Neuronal stem cell (in vitro differentiated cells): Measurements from ENCODE around the gene RMC1.

ENCODE experiments used
- DNase-seq: peaks from one replicate; pipeline ENCODE4 v3.0.0-alpha.2; 2013; ENCODE audit warnings: low spot score
- H2AFZ ChIP-seq: one replicate; pipeline ENCODE4 v1.6.1; 2013; ENCODE audit warnings: mild to moderate bottlenecking, low read length, inconsistent platforms
- H2AK5ac ChIP-seq: 2 replicates; pipeline ENCODE4 v1.6.1; 2013; ENCODE audit warnings: low read depth, mild to moderate bottlenecking, inconsistent platforms, low read length, moderate library complexity, mixed read lengths
- H2BK120ac ChIP-seq: 2 replicates; pipeline ENCODE4 v1.6.1; 2013; ENCODE audit warnings: low read depth, mild to moderate bottlenecking, inconsistent platforms, low read length, moderate library complexity, mixed read lengths
- H2BK12ac ChIP-seq: one replicate; pipeline ENCODE4 v1.6.1; 2013; ENCODE audit warnings: low read length, inconsistent platforms
- H2BK15ac ChIP-seq: 2 replicates; pipeline ENCODE4 v1.6.1; 2013; ENCODE audit warnings: mild to moderate bottlenecking, low read length, inconsistent platforms, mixed read lengths
- H2BK5ac ChIP-seq: one replicate; pipeline ENCODE4 v1.6.1; 2013; ENCODE audit warnings: inconsistent platforms, mild to moderate bottlenecking, low read length, moderate library complexity
- H3K14ac ChIP-seq: one replicate; pipeline ENCODE4 v1.6.1; 2013; ENCODE audit warnings: low read length, inconsistent platforms
- H3K18ac ChIP-seq: 2 replicates; pipeline ENCODE4 v1.6.1; 2013; ENCODE audit warnings: low read length, inconsistent platforms
- H3K23ac ChIP-seq: 2 replicates; pipeline ENCODE4 v1.6.1; 2013; ENCODE audit warnings: low read depth, mild to moderate bottlenecking, mixed read lengths, low read length, inconsistent platforms; ENCODE audit not compliant: poor library complexity
- H3K27ac ChIP-seq: replicated peaks from 3 replicates; pipeline ENCODE4 v1.5.1; 2013; ENCODE audit warnings: low read length, inconsistent platforms
- H3K27me3 ChIP-seq, 3 experiments: 2 replicates each; pipeline ENCODE4 v1.6.1; 2013; ENCODE audit warnings: low read length in 3 of 3, mild to moderate bottlenecking in 2 of 3, inconsistent platforms in 1 of 3, low read depth in 1 of 3, mixed read lengths in 1 of 3, moderate library complexity in 1 of 3; ENCODE audit not compliant: control insufficient read depth in 3 of 3, insufficient read depth in 3 of 3
- H3K36me3 ChIP-seq, 2 donors: replicated peaks in 1 of 2; 2 replicates each; pipeline ENCODE4 v1.6.1; 2013; ENCODE audit warnings: low read length in 2 of 2; ENCODE audit not compliant: control insufficient read depth in 2 of 2, insufficient read depth in 2 of 2
- H3K4ac ChIP-seq: 2 replicates; pipeline ENCODE4 v1.6.1; 2013; ENCODE audit warnings: inconsistent platforms, mild to moderate bottlenecking, low read length, moderate library complexity
- H3K4me1 ChIP-seq, 2 donors: 1 replicate in 1 of 2; 2 replicates in 1 of 2; pipeline ENCODE4 v1.6.1; 2013; ENCODE audit warnings: low read length in 2 of 2, low read depth in 1 of 2; ENCODE audit not compliant: control insufficient read depth in 2 of 2, insufficient read depth in 1 of 2
- H3K4me2 ChIP-seq: one replicate; pipeline ENCODE4 v1.6.1; 2013; ENCODE audit warnings: mild to moderate bottlenecking, low read length, inconsistent platforms; ENCODE audit not compliant: insufficient read depth, poor library complexity, severe bottlenecking
- H3K4me3 ChIP-seq, 2 donors: 2 replicates each; pipeline ENCODE4 v1.5.1; 2013; ENCODE audit warnings: low read length in 2 of 2, mild to moderate bottlenecking in 2 of 2, inconsistent platforms in 1 of 2, moderate library complexity in 1 of 2
- H3K79me1 ChIP-seq: one replicate; pipeline ENCODE4 v1.6.1; 2013; ENCODE audit warnings: low read depth, mild to moderate bottlenecking, inconsistent platforms, low read length, moderate library complexity
- H3K9ac ChIP-seq: one replicate; pipeline ENCODE4 v1.6.1; 2013; ENCODE audit warnings: mild to moderate bottlenecking, low read depth, low read length, inconsistent platforms; ENCODE audit not compliant: poor library complexity
- H3K9me3 ChIP-seq, 2 donors: replicated peaks in 1 of 2; 2 replicates each; pipeline versions ENCODE3 to v1.6.1; 2013; ENCODE audit warnings: low read length in 2 of 2, mild to moderate bottlenecking in 2 of 2, inconsistent platforms in 1 of 2, low read depth in 1 of 2, mixed read lengths in 1 of 2, moderate library complexity in 1 of 2; ENCODE audit not compliant: control insufficient read depth in 2 of 2, insufficient read depth in 1 of 2
- H4K8ac ChIP-seq: one replicate; pipeline ENCODE4 v1.6.1; 2013; ENCODE audit warnings: low read depth, mild to moderate bottlenecking, inconsistent platforms, low read length, moderate library complexity
- H4K91ac ChIP-seq: one replicate; pipeline ENCODE4 v1.6.1; 2013; ENCODE audit warnings: low read length, low read depth, mild to moderate bottlenecking, inconsistent platforms; ENCODE audit not compliant: poor library complexity
- whole genome bisulfite sequencing, 2 donors: extraction: QIAGEN DNeasy Blood & Tissue Kit; methylation state at CpG; one replicate each; pipeline ENCODE4 v1.1.7; 2013; ENCODE audit warnings: missing lambda C conversion rate in 2 of 2, mixed read lengths in 1 of 2; ENCODE audit not compliant: insufficient read length in 2 of 2, insufficient replicate concordance in 1 of 2; ENCODE audit errors: extremely low coverage in 2 of 2; 5-methylcytosine and 5-hydroxymethylcytosine counted together

Gene RMC1

DNA sequence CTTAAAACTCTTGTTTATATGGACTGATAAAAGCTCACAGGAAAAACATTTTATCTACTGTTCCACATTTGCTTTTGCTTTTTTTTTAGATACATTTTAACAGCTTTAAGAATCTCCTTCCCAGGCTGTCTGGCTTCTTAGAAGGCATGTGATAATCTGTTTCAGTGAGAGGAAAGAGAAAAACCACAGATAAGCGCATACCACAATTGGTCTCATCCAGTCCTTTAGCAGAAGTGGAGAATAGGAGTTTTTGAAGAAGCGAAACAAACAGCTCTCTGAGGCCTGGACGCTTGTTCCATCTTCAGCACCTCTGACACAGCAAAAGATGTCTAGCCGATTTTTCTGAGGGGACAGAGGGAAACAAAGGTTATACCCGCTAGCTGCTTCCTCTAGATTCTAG is 37.6 kb downstream of the RMC1 start:
- no CpG with 5 or more reads among the region's 5 CpGs for WGBS, 2 donors
- no peak overlapping the region for H4K91ac ChIP-seq
- H2BK120ac ChIP-seq: no peak overlapping the region
- H2BK15ac ChIP-seq: no peak overlapping the region
- no peak overlapping the region for H2BK12ac ChIP-seq
- H2AFZ ChIP-seq: no peak overlapping the region
- no peak overlapping the region for H3K4ac ChIP-seq
- no peak overlapping the region for H3K4me2 ChIP-seq
- H3K9me3 ChIP-seq: no peaks in the 10 kb centered on the region
- no peaks in the 10 kb centered on the region for H3K4me1 ChIP-seq
- peaks cover 53 to 98% of the 10 kb centered on the region in 2 donors for H3K36me3 ChIP-seq
- no peak overlapping the region for H4K8ac ChIP-seq
- no peaks in the 10 kb centered on the region for H3K79me1 ChIP-seq
- H3K4me3 ChIP-seq: no peak overlapping the region
- no peak overlapping the region for H2AK5ac ChIP-seq
- H3K27ac ChIP-seq: no peak overlapping the region
- DNase-seq: no peak
- no peak overlapping the region for H3K23ac ChIP-seq
- H3K18ac ChIP-seq: no peak overlapping the region
- H3K14ac ChIP-seq: no peak overlapping the region
- no peak overlapping the region for H2BK5ac ChIP-seq
- no peaks in the 10 kb centered on the region for H3K27me3 ChIP-seq
- H3K9ac ChIP-seq: no peak overlapping the region

DNA sequence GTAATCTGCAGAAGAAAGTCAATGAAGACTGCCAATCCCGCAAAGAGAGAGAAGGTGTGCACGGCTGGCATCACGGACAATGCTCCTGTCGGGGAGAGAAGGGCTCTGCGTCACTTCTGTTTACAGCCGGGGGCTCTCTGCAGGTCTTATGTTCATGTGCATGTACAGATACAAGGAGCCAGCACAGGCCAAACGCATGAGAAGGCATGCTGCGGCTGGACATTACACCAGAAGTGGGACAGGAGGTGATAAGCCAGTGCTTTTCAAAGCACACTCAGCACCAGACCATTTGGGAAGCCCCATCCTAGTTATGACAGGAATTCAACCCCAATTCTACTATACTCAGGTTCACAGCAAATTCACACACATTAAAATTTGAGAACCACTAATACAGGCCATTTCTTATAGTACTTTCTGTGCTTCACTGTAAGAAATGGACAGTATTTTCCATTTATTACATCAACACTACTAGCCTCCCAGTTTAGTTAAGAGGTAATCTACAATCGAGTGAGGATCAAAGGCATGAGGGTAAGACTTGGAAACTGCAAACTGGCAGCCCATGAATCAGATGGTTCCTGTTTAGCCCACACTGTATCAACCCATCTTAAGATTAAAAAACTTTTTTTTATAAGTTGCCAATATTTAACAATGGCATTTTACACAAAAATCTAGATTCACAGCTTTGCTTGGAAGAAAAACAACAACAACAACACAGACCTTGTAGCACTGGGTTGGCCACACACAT is 38.2 kb downstream of the RMC1 start:
- Histone ChIP-seq H3K14ac (no peak overlapping the region), H3K4ac (no peak overlapping the region), H3K23ac (no peak overlapping the region), H2BK15ac (no peak overlapping the region), H3K27ac (no peak overlapping the region), H3K18ac (no peak overlapping the region), H3K79me1 (no peaks in the 10 kb centered on the region), H3K27me3 (no peaks in the 10 kb centered on the region), H3K4me1 (no peaks in the 10 kb centered on the region), H4K8ac (no peak overlapping the region), H2AK5ac (no peak overlapping the region), H2BK5ac (no peak overlapping the region), H3K9ac (no peak overlapping the region), H3K4me3 (no peak overlapping the region), H2AFZ (no peak overlapping the region), H3K36me3 (peaks cover 51 to 96% of the 10 kb centered on the region in 2 donors), H2BK12ac (no peak overlapping the region), H3K4me2 (no peak overlapping the region), H2BK120ac (no peak overlapping the region), H3K9me3 (no peaks in the 10 kb centered on the region), H4K91ac (no peak overlapping the region)
- WGBS, 2 donors: no CpG with 5 or more reads among the region's 9 CpGs
- no peak for DNase-seq

DNA sequence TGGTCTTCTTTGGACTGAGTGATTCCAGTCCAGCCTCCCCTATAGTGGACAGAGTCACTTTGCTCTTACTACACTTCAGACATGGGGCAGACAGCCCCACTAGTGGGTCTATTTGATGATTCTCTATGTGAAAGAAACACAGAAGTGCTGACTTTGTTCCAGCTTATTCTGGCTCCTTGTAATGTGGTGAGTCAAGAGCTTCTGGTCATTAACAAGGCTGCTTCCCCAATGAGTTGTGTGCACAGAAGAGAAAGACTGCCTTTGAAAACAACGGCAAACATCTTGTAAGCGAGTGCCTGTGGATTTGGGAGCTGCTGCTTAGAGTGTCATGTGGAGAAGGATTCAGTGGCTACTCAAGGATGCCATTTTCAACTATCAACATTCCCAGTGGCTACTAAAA is 39.1 kb downstream of the RMC1 start:
- Histone ChIP-seq H3K4me3 (no peak overlapping the region), H3K23ac (no peak overlapping the region)

DNA sequence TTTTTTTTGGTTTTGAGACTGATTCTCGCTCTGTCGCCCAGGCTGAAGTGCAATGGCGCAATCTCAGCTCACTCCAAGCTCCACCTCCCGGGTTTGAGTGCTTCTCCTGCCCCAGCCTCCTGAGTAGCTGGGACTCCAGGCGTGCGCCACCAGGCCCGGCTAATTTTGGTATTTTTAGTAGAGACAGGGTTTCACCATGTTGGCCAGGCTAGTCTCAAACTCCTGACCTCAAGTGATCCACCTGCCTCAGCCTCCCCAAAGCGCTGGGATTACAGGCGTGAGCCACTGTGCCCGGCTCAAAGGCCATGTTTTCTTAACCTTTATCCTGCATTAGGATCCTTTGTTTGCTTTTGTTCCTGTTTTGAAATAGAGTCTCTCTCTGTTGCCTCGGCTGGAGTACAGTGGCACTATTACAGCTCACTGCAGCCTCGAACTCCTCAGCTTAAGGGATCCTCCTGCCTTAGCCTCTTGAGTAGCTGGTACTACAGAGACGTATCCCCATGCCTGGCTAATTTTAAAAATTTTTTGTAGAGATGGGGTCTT is 42.0 kb downstream of the RMC1 start:
- WGBS, 2 donors: no CpG with 5 or more reads among the region's 13 CpGs
- H2BK120ac ChIP-seq: no peak overlapping the region

More for the DNA sequence above, 39.1 kb downstream of the RMC1 start:
- no CpG with 5 or more reads among the region's 2 CpGs for WGBS, 2 donors
- H3K14ac ChIP-seq: no peak overlapping the region
- no peaks in the 10 kb centered on the region for H3K9me3 ChIP-seq
- no peak for DNase-seq
- H3K4me2 ChIP-seq: no peak overlapping the region
- no peak overlapping the region for H3K9ac ChIP-seq
- no peaks in the 10 kb centered on the region for H3K27me3 ChIP-seq
- no peak overlapping the region for H3K27ac ChIP-seq
- H3K4me1 ChIP-seq: no peaks in the 10 kb centered on the region
- no peak overlapping the region for H3K4ac ChIP-seq
- H2BK120ac ChIP-seq: no peak overlapping the region
- H2AK5ac ChIP-seq: no peak overlapping the region
- no peak overlapping the region for H3K18ac ChIP-seq
- no peak overlapping the region for H4K91ac ChIP-seq
- no peak overlapping the region for H2BK12ac ChIP-seq
- no peaks in the 10 kb centered on the region for H3K79me1 ChIP-seq
- no peak overlapping the region for H4K8ac ChIP-seq
- no peak overlapping the region for H2AFZ ChIP-seq
- H2BK5ac ChIP-seq: no peak overlapping the region
- peaks cover 45 to 96% of the 10 kb centered on the region in 2 donors for H3K36me3 ChIP-seq
- no peak overlapping the region for H2BK15ac ChIP-seq

More for the DNA sequence above, 42.0 kb downstream of the RMC1 start:
- Histone ChIP-seq H4K91ac (no peak overlapping the region), H3K23ac (no peak overlapping the region), H4K8ac (no peak overlapping the region), H3K27me3 (no peaks in the 10 kb centered on the region), H3K4me3 (no peak overlapping the region), H3K36me3 (peaks cover 27 to 93% of the 10 kb centered on the region in 2 donors), H2AFZ (no peak overlapping the region), H3K4me2 (no peak overlapping the region), H3K79me1 (no peaks in the 10 kb centered on the region), H2BK5ac (no peak overlapping the region), H3K9me3 (no peaks in the 10 kb centered on the region), H3K14ac (no peak overlapping the region), H3K27ac (no peak overlapping the region), H3K9ac (no peak overlapping the region), H3K4ac (no peak overlapping the region), H3K18ac (no peak overlapping the region), H2BK12ac (no peak overlapping the region), H3K4me1 (no peaks in the 10 kb centered on the region), H2AK5ac (no peak overlapping the region), H2BK15ac (no peak overlapping the region)
- DNase-seq: no peak
